VCaP (cell line): ENCODE measurements around the gene ERBB3.
A peak's percentile ranks its signal among the peaks of the same experiment; 100 is the strongest.

Source experiments
- H3K27ac ChIP-seq: fragments of 450-650 bp; 2 replicates; pipeline ENCODE4 v1.5.1; 2017
- TF ChIP-seq, protein P1 (sequence below): fragments of 450-650 bp; conservative IDR thresholded peaks from 2 replicates; pipeline ENCODE4 v1.5.1; 2017; ENCODE audit warnings: mild to moderate bottlenecking, moderate library complexity

ERBB3 gene

DNA sequence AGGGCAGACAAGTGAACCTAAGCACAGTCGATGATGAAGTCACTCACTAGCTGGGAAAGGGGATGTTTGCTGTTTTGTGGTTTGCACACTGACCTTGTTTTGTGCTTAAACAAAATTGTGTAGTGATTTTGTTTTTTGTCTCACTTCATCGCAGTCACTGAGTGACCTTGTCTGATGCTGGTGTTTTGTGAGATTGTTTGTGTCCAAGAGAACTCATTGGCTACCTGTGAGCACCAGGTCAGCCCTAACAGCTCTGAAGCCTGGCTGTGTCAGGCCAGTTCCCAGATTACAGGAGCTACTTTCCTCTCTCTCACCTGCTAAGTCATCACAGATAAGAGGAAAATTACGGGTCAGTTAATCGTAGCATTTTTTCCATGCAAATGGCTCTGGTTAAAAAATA is 44.2 kb downstream of the ERBB3 start:
- no peak overlapping the region for H3K27ac ChIP-seq

GRCh38 chr12:56126732-56127239 is 46.8 kb downstream of the ERBB3 start:
- TF ChIP-seq, protein P1, sequence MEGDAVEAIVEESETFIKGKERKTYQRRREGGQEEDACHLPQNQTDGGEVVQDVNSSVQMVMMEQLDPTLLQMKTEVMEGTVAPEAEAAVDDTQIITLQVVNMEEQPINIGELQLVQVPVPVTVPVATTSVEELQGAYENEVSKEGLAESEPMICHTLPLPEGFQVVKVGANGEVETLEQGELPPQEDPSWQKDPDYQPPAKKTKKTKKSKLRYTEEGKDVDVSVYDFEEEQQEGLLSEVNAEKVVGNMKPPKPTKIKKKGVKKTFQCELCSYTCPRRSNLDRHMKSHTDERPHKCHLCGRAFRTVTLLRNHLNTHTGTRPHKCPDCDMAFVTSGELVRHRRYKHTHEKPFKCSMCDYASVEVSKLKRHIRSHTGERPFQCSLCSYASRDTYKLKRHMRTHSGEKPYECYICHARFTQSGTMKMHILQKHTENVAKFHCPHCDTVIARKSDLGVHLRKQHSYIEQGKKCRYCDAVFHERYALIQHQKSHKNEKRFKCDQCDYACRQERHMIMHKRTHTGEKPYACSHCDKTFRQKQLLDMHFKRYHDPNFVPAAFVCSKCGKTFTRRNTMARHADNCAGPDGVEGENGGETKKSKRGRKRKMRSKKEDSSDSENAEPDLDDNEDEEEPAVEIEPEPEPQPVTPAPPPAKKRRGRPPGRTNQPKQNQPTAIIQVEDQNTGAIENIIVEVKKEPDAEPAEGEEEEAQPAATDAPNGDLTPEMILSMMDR = no peak
- H3K27ac ChIP-seq = peak overlapping the region; percentile 86

More for the DNA sequence above, 44.2 kb downstream of the ERBB3 start:
- TF ChIP-seq, protein P1 = no peak

DNA sequence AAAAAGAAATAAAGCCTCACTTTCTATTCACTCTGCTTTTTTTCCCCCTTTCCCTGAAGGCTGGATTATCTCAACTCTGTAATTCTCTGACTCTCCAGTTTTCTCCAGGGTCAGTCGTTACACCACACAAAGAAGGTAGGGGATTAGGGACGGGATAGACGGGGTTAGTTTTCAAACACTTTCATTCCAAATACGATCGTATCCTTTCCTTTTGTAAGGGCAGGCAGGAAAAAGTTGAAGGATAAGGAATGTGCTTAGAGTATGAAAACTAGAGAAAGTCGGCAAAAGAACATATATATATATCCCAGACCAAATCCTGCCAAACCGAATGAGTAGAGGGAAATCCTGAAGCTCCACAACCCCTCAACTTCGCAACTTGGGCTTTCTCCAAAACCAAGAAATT is 47.5 kb downstream of the ERBB3 start:
- TF ChIP-seq, protein P1 = no peak
- H3K27ac ChIP-seq = peak overlapping the region; percentile 86

DNA sequence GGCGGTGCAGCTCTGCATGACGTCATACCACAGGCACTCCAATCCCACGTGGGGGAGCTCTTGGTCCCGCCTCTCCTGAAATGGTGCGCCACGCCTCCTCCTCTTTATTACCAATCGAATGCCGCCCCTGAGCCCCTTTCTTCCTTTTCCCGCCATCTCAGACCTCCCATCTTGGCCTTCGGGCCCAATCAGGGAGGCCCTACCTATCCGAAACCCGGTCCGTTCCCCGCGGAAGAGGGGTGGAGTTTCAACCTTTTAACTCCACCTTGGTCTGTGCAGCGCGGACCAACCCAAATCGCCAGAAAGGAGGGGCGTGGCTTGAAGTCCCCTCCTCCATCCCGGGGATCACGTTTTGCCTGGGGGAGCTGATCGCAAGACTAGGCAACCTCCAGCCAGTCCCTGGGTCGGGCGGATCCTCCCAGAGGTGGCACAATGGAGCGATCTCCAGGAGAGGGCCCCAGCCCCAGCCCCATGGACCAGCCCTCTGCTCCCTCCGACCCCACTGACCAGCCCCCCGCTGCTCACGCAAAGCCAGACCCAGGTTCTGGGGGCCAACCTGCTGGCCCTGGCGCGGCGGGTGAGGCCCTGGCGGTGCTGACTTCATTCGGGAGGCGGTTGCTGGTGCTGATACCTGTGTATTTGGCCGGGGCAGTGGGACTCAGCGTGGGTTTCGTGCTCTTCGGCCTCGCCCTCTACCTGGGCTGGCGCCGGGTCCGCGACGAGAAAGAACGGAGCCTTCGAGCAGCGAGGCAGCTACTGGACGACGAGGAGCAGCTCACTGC is 48.1 kb downstream of the ERBB3 start, which contains the start of gene ESYT1:
Gene ESYT1, plus strand, starts transcription at position 380 of the 782 bp plus-strand sequence. Its CDS starts 53 bp downstream, at position 433.
- peak within 1 kb of the TSS; percentile 86 for H3K27ac ChIP-seq
- TF ChIP-seq, protein P1 = no peak

- H3K27ac ChIP-seq = peak overlapping the region; percentile 86
- TF ChIP-seq, protein P1 = no peak
Observed at GRCh38 chr12:56128670-56129205, 48.8 kb downstream of the ERBB3 start.

DNA sequence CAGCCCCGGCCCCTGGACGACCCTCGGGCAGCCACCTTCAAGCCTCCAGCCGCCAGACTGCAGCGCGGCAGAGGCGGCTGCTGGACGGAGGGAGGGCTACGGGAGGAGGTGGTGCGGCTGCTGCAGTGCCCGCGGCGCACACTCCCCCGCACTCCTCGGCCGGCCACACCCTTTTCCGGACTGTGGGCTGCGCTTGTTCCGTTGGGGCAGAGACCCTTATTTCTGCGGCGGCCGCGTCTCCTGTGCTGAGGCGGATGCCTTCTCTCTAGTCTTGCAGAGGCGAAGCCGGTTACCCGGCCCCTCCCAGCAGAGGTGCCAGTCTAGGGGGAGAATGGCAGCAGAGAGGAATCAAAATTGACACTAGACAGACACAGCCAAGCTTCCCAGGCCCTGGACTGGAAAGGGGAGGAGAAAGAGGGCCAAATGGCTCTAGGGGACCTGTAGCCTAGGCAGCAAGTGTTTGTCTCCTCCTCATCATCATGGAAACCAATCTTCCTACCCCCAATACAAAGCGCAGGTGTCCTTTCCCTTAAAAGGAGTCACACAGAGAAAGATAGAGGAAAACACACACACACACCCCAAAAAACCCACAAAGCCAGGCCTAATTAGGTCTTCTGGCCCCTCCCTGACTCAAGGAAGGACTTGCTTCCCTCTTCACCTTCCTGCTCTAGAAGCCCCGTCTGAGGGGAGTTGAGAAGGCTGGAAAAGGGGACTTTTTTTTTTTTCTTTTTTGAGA is 49.4 kb downstream of the ERBB3 start:
- TF ChIP-seq, protein P1 = no peak
- H3K27ac ChIP-seq = peak overlapping the region; percentile 86

DNA sequence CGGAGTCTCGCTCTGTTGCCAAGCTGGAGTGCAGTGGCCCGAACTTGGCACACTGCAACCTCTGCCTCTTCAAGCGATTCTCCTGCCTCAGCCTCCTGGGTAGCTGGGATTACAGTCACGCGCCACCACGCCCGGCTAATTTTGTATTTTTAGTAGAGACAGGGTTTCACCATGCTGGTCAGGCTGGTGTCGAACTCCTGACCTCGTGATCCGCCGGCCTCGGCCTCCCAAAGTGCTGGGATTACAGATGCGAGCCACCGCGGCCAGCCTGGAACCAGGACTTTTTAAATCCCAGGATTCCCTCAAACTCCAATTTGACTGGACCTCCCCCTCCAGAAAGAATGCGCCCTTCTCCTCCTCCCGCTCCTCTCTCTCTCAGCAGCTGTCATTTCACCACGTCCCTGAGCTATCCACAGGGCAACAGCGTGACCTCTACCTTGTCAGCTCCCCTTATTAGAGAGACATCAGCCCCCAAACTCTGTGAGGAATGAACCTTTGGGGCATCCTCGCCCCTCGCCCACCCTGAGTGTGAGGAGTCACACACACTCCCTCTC is 50.1 kb downstream of the ERBB3 start:
- TF ChIP-seq, protein P1 = no peak
- peak overlapping the region; percentile 86 for H3K27ac ChIP-seq
